ENCODE measurements around the gene SHB. TPM values are rescaled to one million over a fixed set of nuclear protein-coding genes. Genes with fewer than 3 reads are reported as not detected.
A peak's percentile ranks its signal among the peaks of the same experiment; 100 is the strongest.

Gene SHB
- polyA plus RNA-seq, 10 donors = 4.5 to 7.9 (median 5.9) TPM

DNA sequence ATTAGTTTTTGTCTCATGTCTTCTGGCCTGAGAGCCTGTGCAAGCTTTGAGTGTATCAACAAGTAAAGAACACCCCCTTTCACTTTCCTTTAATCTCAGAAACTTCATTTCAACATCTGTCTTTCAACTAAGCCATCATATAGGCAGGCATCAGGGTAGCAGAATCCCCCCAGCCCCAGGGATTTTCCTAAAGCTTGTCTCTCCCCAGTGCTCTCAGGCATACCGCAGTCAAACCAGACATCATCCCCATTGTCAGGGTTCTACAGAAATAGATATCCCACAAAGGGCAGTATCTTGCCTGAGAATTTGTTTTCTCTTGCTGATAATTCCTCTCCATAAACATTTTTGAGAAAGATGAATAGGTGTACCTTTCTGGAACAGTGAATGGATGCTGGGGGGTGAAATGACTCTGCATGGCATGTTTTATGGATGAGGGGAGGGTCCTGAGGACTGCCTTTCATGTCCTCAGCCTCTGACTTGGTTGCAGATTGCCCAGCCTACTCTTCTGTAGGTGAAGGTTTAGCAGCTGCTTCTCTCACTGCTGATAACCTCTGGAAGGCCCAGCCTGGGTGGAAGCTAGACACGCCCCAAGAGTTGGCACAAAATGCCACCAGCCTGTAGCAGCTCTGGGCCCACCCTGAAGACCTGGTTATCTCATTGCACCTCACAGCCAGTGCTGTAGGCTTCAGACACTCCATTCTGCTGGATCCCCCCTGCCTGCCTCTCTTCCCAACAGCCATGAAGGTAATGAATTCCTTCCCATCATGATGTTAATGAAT is 20.5 kb upstream of the SHB start:
- DNase-seq = no peak

DNA sequence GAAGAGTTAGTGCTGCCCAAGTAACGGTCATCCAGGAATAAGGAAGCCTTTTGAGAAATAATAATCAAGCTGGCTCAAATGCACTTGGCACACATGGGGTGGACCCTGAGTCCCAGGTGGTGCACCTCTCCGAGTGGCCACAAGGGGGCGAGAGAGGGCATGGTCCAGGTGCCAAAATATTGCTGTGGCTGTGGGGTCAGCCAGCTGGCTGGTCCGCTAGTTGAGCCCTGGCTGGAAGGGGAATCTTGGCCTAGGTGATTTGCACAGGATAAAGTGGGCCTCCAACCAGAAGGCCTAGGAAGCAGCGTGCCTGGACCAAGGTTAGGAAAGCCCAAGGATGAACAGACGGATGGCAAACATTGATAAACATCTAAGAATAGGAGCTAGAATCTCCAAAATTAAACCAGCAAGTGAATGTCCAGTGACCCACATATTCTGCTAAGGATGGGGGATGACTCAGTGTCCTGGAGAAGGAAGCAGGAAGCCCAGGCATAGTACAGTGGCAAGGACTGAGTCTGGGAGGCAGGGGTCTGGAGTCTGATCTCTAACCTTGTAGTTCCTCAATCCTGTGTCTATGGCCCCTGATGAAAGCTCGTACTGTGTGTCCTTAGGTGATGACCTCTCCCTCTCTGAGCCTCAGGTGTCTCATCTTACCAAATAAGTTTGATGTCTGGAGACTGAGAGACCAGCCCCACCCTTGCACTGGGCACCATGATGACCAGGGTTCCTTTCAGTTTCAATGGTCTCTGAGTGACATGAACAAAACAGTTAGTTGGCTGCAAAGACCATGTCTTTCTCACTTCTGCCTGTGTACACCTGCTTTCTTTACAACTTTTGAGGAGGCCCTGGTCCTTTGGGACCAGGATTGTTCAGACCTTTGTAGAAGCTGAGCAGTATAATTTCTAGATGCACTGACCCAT is 19.2 kb upstream of the SHB start:
- DNase-seq = peak in 2 of 3 donors; percentile 49 to 73

- DNase-seq = peak in 1 of 3 donors; percentile 9
These were observed 17.5 kb upstream of the SHB start for GRCh38 chr9:38086496-38086895.

- no peak for DNase-seq
These were observed 16.3 kb upstream of the SHB start for GRCh38 chr9:38085308-38085707.

- peak in 1 of 3 donors; percentile 13 for DNase-seq
These were observed 15.5 kb upstream of the SHB start for GRCh38 chr9:38084556-38084880.

DNA sequence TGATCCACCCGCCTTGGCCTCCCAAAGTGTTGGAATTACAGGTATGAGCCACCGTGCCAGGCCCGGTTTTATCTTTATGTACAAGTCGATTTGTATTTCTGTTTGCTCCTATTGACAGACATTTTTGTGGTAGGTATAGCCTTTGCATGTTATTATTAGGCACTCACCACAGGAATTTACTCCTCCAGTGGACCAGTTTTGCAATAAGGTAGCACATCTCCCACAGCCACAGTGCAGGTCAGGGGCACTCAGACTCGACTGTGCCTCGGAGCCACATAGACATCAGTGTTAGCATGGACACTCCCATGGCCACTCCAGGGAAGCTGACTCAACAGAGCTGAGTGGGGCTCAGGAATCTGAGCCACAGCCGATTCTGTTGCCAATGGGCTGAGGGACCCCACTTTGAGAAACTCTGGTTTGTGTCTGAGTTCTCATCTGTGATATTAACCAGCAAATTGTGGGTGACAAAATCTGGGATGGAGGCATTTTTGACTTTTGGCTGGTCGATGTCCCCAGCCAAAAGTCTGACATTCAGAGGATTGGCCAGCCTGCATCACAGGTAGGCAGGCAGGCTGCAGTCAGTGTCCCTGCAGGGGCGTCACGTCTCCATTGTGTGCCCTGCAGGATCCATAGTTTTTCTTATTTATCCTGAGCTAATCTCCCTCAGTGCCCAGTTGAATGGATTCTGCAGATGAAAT is 15.0 kb upstream of the SHB start:
- no peak for DNase-seq

DNA sequence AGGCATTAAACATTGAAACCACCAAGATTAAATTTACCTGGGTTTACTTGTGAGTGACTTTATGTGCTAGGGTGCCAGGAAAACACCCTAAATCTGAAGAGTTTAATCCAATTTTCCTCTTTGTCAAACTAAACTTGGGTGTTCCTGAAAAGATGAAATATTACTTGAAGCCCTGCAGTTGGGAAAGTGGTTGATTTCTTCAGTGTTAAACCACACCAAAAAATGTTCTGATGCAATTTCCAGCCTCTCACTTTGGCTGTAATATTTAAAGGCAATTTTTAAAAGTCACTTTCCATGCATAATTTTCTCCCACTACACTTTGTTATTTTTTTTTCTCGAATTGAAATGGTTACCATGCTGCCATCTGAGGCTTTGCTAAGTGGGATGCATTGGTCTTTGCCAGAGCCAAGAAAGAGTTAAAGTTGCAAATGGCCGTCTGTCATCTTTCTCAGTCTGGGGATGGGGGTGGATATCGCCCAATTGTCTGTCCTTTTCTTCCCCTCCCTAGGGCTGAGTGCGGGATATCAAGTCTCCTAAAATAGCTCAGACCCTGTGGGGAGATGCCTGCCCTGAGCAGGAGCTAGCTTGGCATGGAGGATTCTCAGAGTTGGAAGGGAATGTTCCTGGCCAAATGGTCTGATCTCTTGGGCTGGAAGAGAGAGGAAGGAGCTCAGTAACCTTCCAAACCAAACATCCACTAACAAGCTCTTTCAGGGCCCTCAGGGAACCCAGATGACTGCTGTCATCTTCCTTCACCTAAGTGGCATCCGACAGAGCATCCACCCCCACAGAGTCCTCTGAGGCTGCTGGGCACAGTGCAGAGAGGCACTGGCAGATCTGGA is 13.6 kb upstream of the SHB start:
- DNase-seq = peak in 1 of 3 donors; percentile 11

DNA sequence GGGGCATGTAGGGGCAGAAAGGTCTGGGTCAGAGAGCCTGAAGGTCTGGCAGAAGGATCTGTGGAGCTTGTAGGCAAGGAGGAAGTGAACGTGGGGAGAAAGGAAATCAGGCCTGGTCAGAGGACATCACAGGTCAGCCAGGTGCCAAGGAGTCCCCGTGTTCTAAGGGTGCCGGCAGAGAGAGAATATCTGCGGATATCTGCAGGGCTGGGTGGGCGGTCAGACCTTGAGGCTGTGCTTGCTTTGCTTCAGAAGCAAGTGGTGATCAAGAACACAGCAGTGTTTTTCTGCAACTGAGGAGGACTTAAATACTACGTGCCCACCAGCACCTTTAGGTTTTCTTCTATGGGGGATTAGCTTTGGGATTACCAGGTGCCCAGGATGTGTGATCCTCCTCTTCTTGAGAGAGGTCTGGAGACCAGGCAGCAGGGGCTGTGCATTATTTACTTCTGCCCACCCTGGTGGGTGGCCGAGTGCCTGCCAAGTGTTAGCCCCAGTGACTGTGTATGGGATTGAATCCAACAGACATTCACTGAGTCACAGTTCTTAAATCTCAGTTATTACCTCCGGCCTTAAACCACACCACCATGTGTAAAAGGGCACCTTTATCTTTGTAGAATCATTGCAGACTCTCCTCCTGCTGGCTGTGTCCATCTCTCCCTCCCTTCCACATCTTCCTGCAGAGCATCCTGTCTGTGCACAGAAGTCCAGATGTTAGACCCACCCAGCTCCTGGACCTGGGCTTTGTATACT is 12.5 kb upstream of the SHB start:
- no peak for DNase-seq

DNA sequence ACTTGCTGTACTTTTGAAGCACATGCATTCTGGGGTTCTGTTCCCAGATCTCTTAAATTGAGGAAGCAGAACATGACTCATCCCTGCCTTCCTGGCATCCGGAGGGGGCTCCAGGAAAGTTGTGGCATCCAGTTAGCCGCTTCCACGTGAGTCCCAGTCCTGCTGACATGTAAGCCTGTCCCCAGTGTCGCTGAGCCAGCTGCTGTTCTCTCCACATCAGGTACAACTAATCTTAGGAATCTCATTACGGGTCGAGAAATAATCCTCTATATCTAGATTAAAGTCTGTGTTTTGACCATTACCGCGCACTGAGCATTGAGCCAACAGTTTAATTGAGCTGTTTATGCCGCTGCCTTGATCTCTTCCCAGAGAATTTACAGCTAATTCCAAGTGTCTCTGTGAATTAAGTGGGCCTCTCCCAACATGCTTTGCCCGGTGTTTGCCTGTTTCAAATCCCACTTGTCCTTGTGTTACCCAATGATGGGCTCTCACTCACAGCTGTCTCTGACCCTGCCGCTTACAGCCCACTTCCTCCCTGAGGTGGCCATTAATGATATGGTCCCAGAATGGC is 10.5 kb upstream of the SHB start:
- DNase-seq = peak in 1 of 3 donors; percentile 52

GRCh38 chr9:38075272-38075671 is 6.2 kb upstream of the SHB start:
- DNase-seq = no peak

- DNase-seq = no peak
These were observed 5.5 kb upstream of the SHB start for GRCh38 chr9:38074441-38074961.

DNA sequence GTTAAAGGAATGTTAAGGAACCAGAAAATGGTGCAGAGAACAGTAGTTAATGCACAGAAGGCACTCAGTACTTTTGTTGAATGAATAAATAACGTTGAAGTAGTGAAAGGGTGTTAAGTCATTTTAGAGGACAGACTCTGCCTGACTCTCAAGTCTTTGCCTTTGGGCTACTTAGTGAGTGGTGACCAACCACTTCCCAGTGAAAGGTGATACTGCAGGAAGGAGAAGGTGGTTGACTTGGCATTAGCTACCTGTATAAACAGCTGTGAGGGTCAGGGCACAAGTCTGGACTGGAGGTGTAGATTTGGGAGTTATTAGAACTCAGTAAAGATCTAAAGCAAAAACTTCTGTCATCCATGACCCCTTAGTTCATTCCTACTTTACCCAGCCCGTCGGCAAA is 4.9 kb upstream of the SHB start:
- no peak for DNase-seq

DNA sequence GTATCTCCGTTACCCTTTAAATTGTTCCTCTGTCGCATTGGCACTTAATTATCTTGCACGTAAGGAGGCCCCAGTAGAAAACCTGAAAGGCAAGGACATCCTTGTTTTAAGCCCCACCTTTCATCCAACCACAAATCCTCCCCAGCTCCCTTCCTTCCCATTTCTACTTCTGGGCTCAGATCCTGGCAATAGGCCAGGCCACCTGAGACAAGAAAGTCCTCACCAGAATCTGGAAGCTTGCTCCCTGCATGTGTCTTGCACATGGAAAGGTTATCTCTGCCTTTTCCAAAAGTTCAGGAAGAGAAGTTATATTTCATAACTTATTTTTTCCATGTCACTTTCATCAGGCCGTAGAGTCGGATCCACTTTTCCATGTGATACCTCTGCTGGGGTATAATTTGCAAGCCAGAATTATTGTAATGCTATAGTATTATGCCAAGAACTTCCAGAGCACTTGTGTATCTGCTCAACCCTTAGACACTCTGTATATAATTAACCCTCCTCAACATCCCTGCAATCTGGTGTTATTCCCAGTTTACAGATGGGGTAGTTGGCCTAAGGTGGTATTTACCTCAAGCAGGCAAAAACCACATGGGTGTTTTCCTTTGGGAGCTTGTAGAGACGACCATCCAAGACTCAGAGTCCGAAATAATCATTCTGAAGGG is 2.6 kb upstream of the SHB start:
- peak in 1 of 3 donors; percentile 68 for DNase-seq

DNA sequence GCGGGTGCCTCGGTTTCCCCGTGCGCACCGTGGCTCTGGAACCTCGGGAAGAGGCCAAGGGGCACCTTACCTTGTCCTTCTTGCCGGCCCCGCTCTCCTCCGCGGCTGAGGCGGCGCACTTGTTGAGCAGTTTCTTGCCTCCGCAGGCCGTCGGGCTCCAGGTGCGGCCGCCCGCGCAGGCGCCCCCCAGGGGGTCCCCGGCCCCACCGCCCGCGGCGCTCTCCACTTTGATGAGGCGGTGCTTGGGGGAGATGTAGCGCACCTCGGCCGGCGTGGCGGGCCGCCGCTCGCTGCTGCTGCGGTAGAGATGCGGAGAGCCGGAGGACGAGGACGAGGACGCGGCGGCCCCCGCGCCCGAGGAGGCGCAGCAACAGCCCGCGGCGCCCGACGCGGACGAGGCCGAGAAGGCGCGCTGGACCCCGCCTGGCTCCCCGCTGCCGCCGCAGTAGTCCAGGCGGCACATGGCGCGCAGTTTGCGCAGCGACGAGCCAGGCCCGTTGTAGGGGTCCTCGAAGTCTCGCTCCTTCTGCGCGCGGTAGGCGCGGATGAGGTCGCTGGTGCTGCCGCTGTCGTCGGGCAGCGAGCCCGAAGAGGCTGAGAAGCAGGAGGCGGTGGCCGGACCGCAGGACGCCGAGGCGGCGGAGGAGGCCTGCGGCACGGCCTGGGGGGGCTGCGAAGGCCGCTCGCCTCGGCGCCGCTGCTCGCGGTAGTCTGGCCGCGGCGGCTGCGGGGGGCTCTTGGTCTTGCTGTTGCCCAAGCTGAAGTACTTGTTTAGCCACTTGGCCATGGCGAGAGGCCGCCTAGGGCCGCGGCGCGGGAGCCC is 957 bp downstream of the SHB start:
- DNase-seq = peak in 1 of 3 donors; percentile 81

DNA sequence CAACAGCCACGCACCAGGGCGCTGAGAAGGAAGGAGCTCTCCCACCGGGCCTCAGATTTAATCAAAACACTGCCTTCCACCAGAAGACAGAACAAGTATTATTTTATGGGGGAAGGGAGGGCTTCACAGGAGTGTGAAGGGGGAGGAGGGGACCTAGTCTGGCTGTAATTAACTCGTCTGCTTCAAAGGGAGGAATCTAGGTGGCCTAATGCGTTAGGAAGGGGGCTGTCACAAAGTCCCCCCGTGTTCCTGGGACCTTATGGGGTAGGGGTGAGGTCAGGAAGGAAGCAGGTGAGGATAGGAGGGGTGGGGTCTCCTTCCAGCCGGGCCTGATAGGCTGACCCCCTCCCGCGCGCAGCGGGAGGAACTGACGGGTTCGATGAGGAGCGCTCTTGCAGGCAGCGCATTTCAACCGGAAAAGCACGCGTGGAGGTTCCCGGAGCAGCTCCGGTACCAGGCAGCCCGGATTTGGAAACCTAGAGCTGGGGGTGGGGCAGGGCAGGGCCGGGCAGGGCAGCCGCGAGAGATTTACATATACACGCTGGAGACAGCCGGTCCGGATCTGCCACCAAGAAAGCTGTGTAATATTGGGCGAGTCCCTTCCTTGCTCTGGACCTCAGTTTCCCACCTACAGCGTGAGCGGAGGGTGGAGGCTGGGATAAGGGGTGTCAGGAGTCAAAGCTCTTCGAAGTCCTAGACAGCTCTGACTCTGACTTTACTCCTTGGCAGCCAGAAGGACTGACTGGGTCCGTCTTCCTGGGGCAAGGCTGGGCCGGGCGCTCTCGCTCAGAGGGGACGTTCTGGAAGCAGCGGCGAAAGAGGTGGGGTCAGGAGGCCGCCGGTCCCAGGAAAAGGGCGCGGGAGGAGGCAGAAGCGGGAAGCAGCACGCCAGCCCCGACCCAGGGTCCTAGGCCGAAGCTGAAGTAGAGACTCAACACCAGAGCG is 1.8 kb downstream of the SHB start:
- peak in 2 of 3 donors; percentile 39 to 64 for DNase-seq

DNA sequence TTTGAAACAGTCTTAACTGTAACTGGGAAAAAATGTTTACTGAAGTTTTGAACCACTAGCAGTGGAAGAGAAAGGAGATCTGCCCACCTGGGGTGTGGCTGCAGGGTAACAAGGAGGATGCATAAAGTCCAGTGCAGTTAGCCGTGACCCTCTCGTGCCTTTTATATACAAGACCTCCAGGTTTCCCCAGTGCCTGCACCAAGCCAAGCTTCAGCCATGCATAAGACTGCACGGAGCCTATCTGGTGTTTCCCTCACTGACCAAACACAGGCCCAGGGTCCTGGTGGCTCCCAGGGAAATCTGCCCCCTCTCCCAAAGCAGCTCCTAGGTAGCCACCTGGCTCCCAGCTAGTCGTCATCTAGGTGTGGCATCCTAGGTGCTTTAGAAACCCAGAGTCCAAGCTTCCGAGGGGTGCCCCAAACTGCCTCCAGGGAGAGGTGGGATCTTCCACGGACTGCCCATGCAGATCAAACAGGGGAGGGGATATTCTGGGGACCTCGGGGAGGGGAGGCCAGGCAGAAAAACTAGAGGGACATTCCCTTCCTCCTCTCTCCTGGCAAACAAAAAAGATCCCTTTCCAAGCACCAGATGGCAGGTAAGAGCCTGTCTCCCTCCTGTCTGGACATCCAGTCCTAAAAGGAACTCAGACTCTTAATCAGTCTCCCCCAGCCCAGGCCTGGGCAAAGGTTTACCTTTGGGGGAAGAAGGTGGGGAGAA is 2.7 kb downstream of the SHB start:
- no peak for DNase-seq
